Transverse colon (tissue), 4 donors: ENCODE results near the gene ARID3B.

Experiments
- CTCF ChIP-seq, 5 experiments: fragments of 200-600 bp in 3 of 5; fragments of 450-650 bp in 2 of 5; sonication (generic) in 3 of 5; IDR thresholded peaks; 1 replicate in 2 of 5; 2 replicates in 3 of 5; pipeline ENCODE4 v1.5.1; 2016 to 2017; ENCODE audit warnings: antibody characterized with exemption in 5 of 5, inconsistent platforms in 3 of 5, mild to moderate bottlenecking in 2 of 5, moderate library complexity in 1 of 5
- POLR2A ChIP-seq: fragments of 450-650 bp; IDR thresholded peaks from one replicate; pipeline ENCODE4 v1.6.1; 2016; ENCODE audit warnings: antibody characterized with exemption, mild to moderate bottlenecking, moderate library complexity
- POLR2AphosphoS5 ChIP-seq, 3 donors: sonication (generic); formaldehyde crosslinking; IDR thresholded peaks; one replicate each; pipeline ENCODE4 v1.6.1; 2016; ENCODE audit warnings: antibody characterized with exemption in 3 of 3

GRCh38 chr15:74646480-74646879, 105.5 kb downstream of the ARID3B start:
- TF ChIP-seq POLR2A (no peak), CTCF (IDR thresholded peaks at IDR 0.05) (no peak), POLR2AphosphoS5 (IDR thresholded peaks at IDR 0.05) (no peak)
